Caco-2 (cell line): Measurements from ENCODE around the gene ATXN1. TPM values are rescaled to one million over a fixed set of nuclear protein-coding genes. Genes with fewer than 3 reads are reported as not detected.

Experiments
- BruUV-seq: library from RNA; stranded (reverse); fragments of 400-500 nt; replicated peaks from 2 replicates; lab custom pipeline; 2021; lab: Mats Ljungman, UMichigan
- CTCF ChIA-PET: fragments of 300-600 bp; sonication (Branson Sonifier 250); formaldehyde crosslinking; loops from one replicate; lab custom pipeline; 2022; ENCODE audit warnings: antibody characterized with exemption; lab: Charles Lee
- POLR2A ChIA-PET: fragments of 300-600 bp; sonication (Branson Sonifier 250); formaldehyde crosslinking; loops from one replicate; lab custom pipeline; 2022; ENCODE audit warnings: antibody characterized with exemption; lab: Charles Lee
- DNase-seq, 2 experiments: peaks; one replicate each; pipeline versions ENCODE4 v3.0.0 to v3.0.0-alpha.2; 2020 to 2022
- H3K27me3 ChIP-seq: replicated peaks from 2 replicates; pipeline ENCODE4 v1.6.0; 2011; ENCODE audit warnings: low read length; ENCODE audit not compliant: control insufficient read depth, insufficient read depth
- H3K36me3 ChIP-seq: 2 replicates; pipeline ENCODE4 v1.5.1; 2011; ENCODE audit warnings: low read length; ENCODE audit not compliant: control insufficient read depth, insufficient read depth
- H3K4me1 ChIP-seq: fragments of 250-450 bp; sonication (Bioruptor Pico); 2 replicates; pipeline ENCODE4 v1.5.1; 2020; ENCODE audit warnings: mild to moderate bottlenecking
- H3K4me3 ChIP-seq: 2 replicates; pipeline ENCODE4 v1.5.1; 2011; ENCODE audit warnings: low read depth, mild to moderate bottlenecking, control low read depth, low read length
- H3K9me3 ChIP-seq: fragments of 250-450 bp; sonication (Bioruptor Pico); 2 replicates; pipeline ENCODE4 v1.5.1; 2020; ENCODE audit warnings: mild to moderate bottlenecking, moderate library complexity
- H3K27ac Mint-ChIP-seq: one replicate; pipeline ENCODE4 v1.8.0; 2022; ENCODE audit warnings: mixed read lengths; ENCODE audit not compliant: unreplicated experiment
- H3K27me3 Mint-ChIP-seq: one replicate; pipeline ENCODE4 v1.8.0; 2022; ENCODE audit warnings: mixed read lengths; ENCODE audit not compliant: insufficient read depth, unreplicated experiment
- H3K36me3 Mint-ChIP-seq: one replicate; pipeline ENCODE4 v1.8.0; 2022; ENCODE audit warnings: mild to moderate bottlenecking, mixed read lengths; ENCODE audit not compliant: insufficient read depth, unreplicated experiment
- H3K4me1 Mint-ChIP-seq: one replicate; pipeline ENCODE4 v1.8.0; 2022; ENCODE audit warnings: low read depth, mixed read lengths; ENCODE audit not compliant: unreplicated experiment
- H3K4me3 Mint-ChIP-seq: one replicate; pipeline ENCODE4 v1.8.0; 2022; ENCODE audit warnings: mild to moderate bottlenecking, moderate library complexity, mixed read lengths; ENCODE audit not compliant: unreplicated experiment
- H3K9me3 Mint-ChIP-seq: one replicate; pipeline ENCODE4 v1.8.0; 2022; ENCODE audit warnings: mixed read lengths; ENCODE audit not compliant: unreplicated experiment
- intact Hi-C: fragments of 100-400 bp; cut with micrococcal nuclease; formaldehyde crosslinking; loops from one replicate; pipeline ENCODE4 v1.10.0; 2022; ENCODE audit not compliant: unreplicated experiment
- total RNA-seq: library from RNA; stranded (reverse); gene quantifications from 2 replicates; pipeline ENCODE4 v1.2.3, GENCODE V29; 2022
- TF ChIP-seq, protein P1 (sequence below), 2 experiments: fragments of 200-600 bp in 1 of 2; IDR thresholded peaks; 1 replicate in 1 of 2; 2 replicates in 1 of 2; pipeline versions ENCODE4 v1.5.1 to v1.8.0; 2011 to 2022; ENCODE audit warnings: antibody characterized with exemption in 1 of 2, control low read depth in 1 of 2, inconsistent platforms in 1 of 2, low read depth in 1 of 2, low read length in 1 of 2, mild to moderate bottlenecking in 1 of 2, moderate library complexity in 1 of 2; ENCODE audit not compliant: insufficient read depth in 1 of 2, severe bottlenecking in 1 of 2, unreplicated experiment in 1 of 2

Gene ATXN1
- total RNA-seq, 1 experiment from 2014 or later: 14.2 TPM

DNA sequence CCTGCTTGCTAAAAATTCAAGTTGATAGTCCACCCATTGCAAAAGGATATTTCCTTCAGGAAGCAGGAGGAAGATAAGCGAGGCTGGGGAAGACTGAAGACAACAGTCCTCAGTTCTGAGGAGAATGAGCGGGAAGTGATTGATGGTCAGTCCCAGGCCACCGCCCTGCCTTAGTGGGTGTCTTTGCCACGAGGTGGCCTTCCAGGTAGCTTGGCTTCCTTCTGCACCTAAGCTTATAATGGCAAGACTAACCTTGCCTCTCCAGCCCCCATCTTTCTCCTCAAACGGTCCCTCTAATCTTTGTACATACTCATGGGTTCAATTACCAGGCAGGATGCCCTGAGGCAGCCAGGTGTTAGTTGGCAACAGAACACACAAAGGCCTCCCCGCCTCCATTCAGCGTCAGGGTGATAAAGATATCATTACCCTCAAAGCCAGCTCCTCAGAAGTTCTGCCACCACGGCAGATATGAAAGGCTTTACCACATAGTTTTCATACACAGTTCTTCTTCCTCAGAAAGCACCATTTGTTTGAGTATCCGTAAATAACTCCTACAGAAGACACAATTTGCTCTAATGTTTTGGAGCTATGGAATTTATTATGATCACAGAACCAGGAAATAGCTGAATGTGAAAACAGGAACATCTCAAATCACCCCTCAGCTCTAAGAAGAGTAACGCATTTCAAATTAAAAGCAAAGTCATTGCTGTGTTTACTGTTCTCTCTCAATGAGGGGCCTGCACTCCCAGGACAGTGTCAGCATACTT, 249.4 kb downstream of the ATXN1 start:
- CTCF ChIA-PET: interaction anchor here (0.6 to 1.0 kb wide), 4 partner anchors 84 to 259 kb away, joined by 3 to 12 read pairs (median 5); partner anchors contain the start of gene ATXN1
- no TSS peak for BruUV-seq
- TF ChIP-seq, protein P1, sequence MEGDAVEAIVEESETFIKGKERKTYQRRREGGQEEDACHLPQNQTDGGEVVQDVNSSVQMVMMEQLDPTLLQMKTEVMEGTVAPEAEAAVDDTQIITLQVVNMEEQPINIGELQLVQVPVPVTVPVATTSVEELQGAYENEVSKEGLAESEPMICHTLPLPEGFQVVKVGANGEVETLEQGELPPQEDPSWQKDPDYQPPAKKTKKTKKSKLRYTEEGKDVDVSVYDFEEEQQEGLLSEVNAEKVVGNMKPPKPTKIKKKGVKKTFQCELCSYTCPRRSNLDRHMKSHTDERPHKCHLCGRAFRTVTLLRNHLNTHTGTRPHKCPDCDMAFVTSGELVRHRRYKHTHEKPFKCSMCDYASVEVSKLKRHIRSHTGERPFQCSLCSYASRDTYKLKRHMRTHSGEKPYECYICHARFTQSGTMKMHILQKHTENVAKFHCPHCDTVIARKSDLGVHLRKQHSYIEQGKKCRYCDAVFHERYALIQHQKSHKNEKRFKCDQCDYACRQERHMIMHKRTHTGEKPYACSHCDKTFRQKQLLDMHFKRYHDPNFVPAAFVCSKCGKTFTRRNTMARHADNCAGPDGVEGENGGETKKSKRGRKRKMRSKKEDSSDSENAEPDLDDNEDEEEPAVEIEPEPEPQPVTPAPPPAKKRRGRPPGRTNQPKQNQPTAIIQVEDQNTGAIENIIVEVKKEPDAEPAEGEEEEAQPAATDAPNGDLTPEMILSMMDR (IDR thresholded peaks at IDR 0.05; ENCODE audit: insufficient read depth in 1 of 2, low read depth in 1 of 2, low read length in 1 of 2, severe bottlenecking in 1 of 2, unreplicated experiment in 1 of 2): no peak

DNA sequence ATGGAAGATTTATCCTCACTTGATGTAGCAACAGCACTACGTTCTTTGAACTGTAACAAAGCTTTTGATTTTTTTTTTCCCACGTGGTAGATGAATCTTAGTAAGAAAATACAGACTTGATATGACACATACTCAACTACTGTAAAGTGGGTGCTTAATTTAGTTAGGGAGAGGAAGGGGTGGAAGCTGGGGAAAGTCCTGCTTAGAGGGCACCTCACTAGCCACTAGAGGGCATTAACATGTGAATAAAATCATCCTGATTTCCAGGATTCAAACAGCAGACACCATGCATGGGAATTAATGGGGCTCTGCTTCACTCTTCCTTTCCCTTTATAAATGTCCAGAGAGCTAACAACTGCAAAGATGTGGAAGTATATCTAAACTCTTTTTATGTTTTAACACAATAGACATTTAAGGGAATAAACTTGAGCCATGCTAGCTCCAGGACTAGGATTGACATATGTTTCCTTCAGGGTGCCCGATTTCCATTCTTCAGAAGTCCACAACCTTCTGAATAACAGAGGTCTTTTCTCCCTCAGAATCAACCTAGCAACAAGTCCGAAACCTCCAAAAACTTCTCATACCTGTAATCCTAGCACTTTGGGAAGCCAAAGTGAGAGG, 250.1 kb downstream of the ATXN1 start:
- Histone ChIP-seq H3K36me3 (no peaks in the 10 kb centered on the region), H3K4me1 (no peaks in the 10 kb centered on the region), H3K4me3 (no peak overlapping the region), H3K27me3 (no peaks in the 10 kb centered on the region), H3K9me3 (no peaks in the 10 kb centered on the region)
- H3K36me3 Mint-ChIP-seq: no peaks in the 10 kb centered on the region
- H3K27ac Mint-ChIP-seq: no peak overlapping the region
- no peaks in the 10 kb centered on the region for H3K27me3 Mint-ChIP-seq
- CTCF ChIA-PET: interaction anchor here (0.9 to 1.0 kb wide), 2 partner anchors 250 to 260 kb away, joined by 5 to 12 read pairs; partner anchors contain the start of gene ATXN1
- intact Hi-C loops: loop anchor here (1.0 to 5.0 kb wide), 4 partner anchors 179 to 456 kb away; no protein-coding TSS in a partner anchor
- peak in 1 of 2 experiments; percentile 15 for DNase-seq
- POLR2A ChIA-PET: no interaction called here
- no TSS peak for BruUV-seq
- H3K9me3 Mint-ChIP-seq: no peaks in the 10 kb centered on the region
- TF ChIP-seq, protein P1 (IDR thresholded peaks at IDR 0.05; ENCODE audit: insufficient read depth in 1 of 2, low read depth in 1 of 2, low read length in 1 of 2, severe bottlenecking in 1 of 2, unreplicated experiment in 1 of 2): peak; percentile 56 to 64
- no peaks in the 10 kb centered on the region for H3K4me1 Mint-ChIP-seq
- H3K4me3 Mint-ChIP-seq: no peak overlapping the region

More for the DNA sequence above, 249.4 kb downstream of the ATXN1 start:
- H3K9me3 ChIP-seq: no peaks in the 10 kb centered on the region
- Mint-ChIP-seq H3K4me1 (no peaks in the 10 kb centered on the region), H3K4me3 (no peak overlapping the region), H3K27me3 (no peaks in the 10 kb centered on the region), H3K9me3 (no peaks in the 10 kb centered on the region), H3K27ac (no peak overlapping the region), H3K36me3 (no peaks in the 10 kb centered on the region)
- H3K36me3 ChIP-seq: no peaks in the 10 kb centered on the region
- H3K4me3 ChIP-seq: no peak overlapping the region
- no peak for DNase-seq
- intact Hi-C loops: loop anchor here (1.0 to 5.0 kb wide), 4 partner anchors 180 to 455 kb away; no protein-coding TSS in a partner anchor
- POLR2A ChIA-PET: no interaction called here
- H3K4me1 ChIP-seq: no peaks in the 10 kb centered on the region
- H3K27me3 ChIP-seq: no peaks in the 10 kb centered on the region

DNA sequence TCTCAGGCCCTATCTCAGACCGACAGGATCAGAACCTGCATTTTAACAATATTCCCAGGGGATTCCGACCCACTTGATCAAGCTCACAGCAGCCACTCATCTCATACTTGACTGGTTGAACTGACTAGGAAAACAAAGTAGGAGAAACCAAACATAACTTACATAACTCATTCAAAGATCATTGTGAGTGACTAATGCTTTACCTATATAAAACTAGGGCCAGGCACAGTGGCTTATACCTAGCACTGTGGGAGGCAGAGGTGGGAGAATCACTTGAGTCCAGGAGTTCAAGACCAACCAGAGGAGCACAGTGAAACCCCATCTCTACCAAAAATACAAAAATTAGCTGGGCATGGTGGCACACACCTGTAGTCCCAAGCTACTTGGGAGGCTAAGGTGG, 251.0 kb downstream of the ATXN1 start:
- no TSS peak for BruUV-seq
- intact Hi-C loops: loop anchor here (2.0 to 5.0 kb wide), 3 partner anchors 253 to 457 kb away; no protein-coding TSS in a partner anchor
- no peak overlapping the region for H3K27ac Mint-ChIP-seq
- H3K27me3 Mint-ChIP-seq: no peaks in the 10 kb centered on the region
- no peaks in the 10 kb centered on the region for H3K4me1 Mint-ChIP-seq
- ChIA-PET CTCF (no interaction called here), POLR2A (no interaction called here)
- no peak for DNase-seq
- TF ChIP-seq, protein P1 (IDR thresholded peaks at IDR 0.05; ENCODE audit: insufficient read depth in 1 of 2, low read depth in 1 of 2, low read length in 1 of 2, severe bottlenecking in 1 of 2, unreplicated experiment in 1 of 2): no peak
- no peaks in the 10 kb centered on the region for H3K9me3 Mint-ChIP-seq
- H3K4me3 Mint-ChIP-seq: no peak overlapping the region
- Histone ChIP-seq H3K4me1 (no peaks in the 10 kb centered on the region), H3K36me3 (no peaks in the 10 kb centered on the region), H3K9me3 (no peaks in the 10 kb centered on the region), H3K4me3 (no peak overlapping the region), H3K27me3 (no peaks in the 10 kb centered on the region)
- no peaks in the 10 kb centered on the region for H3K36me3 Mint-ChIP-seq
